ENCODE measurements around the gene BRI3BP.

GRCh38 chr12:125053821-125054220, 60.4 kb downstream of the BRI3BP start:
- TF ChIP-seq CTCF (IDR thresholded peaks at IDR 0.05; ENCODE audit: insufficient read depth, low read length) (no peak), REST (IDR thresholded peaks at IDR 0.05; ENCODE audit: insufficient replicate concordance, low read depth) (no peak)

Measured in HL-60 (cell line).